H1 (cell line): ENCODE results near the gene AQP12A. TPM values are rescaled to one million over a fixed set of nuclear protein-coding genes. Genes with fewer than 3 reads are reported as not detected.

Experiments used
- CTCF ChIA-PET: fragments of 300-600 bp; sonication (Branson Sonifier 250); formaldehyde crosslinking; loops from one replicate; lab custom pipeline; 2021; ENCODE audit not compliant: partially characterized antibody; lab: Charles Lee
- POLR2A ChIA-PET: fragments of 300-600 bp; sonication (Branson Sonifier 250); formaldehyde crosslinking; loops from one replicate; lab custom pipeline; 2021; ENCODE audit warnings: inconsistent platforms; ENCODE audit not compliant: partially characterized antibody; lab: Charles Lee
- DNase-seq, 2 experiments: peaks; one replicate each; pipeline versions ENCODE4 v3.0.0 to v3.0.0-alpha.2; 2010 to 2022; ENCODE audit warnings: low spot score in 2 of 2, low read depth in 1 of 2, mixed read lengths in 1 of 2
- FAIRE-seq: peaks from 2 replicates; lab custom pipeline; 2011; peaks lifted over from hg19 to GRCh38; lab: Jason Lieb, UNC
- H2AFZ ChIP-seq: 2 replicates; pipeline ENCODE4 v1.8.1; 2012; ENCODE audit warnings: low read length, inconsistent platforms
- H2AK5ac ChIP-seq: 2 replicates; pipeline ENCODE4 v1.6.1; 2013; ENCODE audit warnings: low read depth, low read length
- H2BK120ac ChIP-seq: replicated peaks from 2 replicates; pipeline ENCODE3; 2013; ENCODE audit warnings: low read depth, low read length, inconsistent platforms
- H2BK12ac ChIP-seq: 2 replicates; pipeline ENCODE4 v1.6.1; 2013; ENCODE audit warnings: low read depth, low read length
- H2BK15ac ChIP-seq: 2 replicates; pipeline ENCODE4 v1.6.1; 2013; ENCODE audit warnings: low read length
- H2BK20ac ChIP-seq: 2 replicates; pipeline ENCODE4 v1.6.1; 2013; ENCODE audit warnings: low read length
- H2BK5ac ChIP-seq: 2 replicates; pipeline ENCODE4 v1.6.1; 2013; ENCODE audit warnings: low read depth, low read length
- H3K14ac ChIP-seq: 2 replicates; pipeline ENCODE4 v1.6.1; 2013; ENCODE audit warnings: inconsistent platforms; ENCODE audit not compliant: insufficient read length
- H3K18ac ChIP-seq: 2 replicates; pipeline ENCODE4 v1.6.1; 2013; ENCODE audit warnings: low read length; ENCODE audit errors: extremely low read depth
- H3K23ac ChIP-seq: 2 replicates; pipeline ENCODE4 v1.6.1; 2013; ENCODE audit warnings: inconsistent platforms; ENCODE audit not compliant: insufficient read length
- H3K23me2 ChIP-seq: 2 replicates; pipeline ENCODE4 v1.6.1; 2013; ENCODE audit warnings: low read depth, low read length
- H3K27ac ChIP-seq: 2 replicates; pipeline ENCODE4 v1.6.1; 2011; ENCODE audit warnings: low read depth, low read length, inconsistent platforms
- H3K27me3 ChIP-seq, 4 experiments: replicated peaks in 1 of 4; 1 replicate in 1 of 4; 2 replicates in 3 of 4; pipeline versions ENCODE4 v1.6.1 to v1.8.1; 2011 to 2013; ENCODE audit warnings: low read length in 3 of 4, mild to moderate bottlenecking in 3 of 4, inconsistent platforms in 2 of 4, mixed read lengths in 2 of 4, moderate library complexity in 1 of 4; ENCODE audit not compliant: control insufficient read depth in 3 of 4, insufficient read depth in 3 of 4; ENCODE audit errors: extremely low read depth in 1 of 4
- H3K36me3 ChIP-seq, 4 experiments: 2 replicates each; pipeline versions ENCODE4 v1.6.1 to v1.8.1; 2011 to 2013; ENCODE audit warnings: mild to moderate bottlenecking in 4 of 4, low read length in 3 of 4, moderate library complexity in 2 of 4, control low read depth in 1 of 4, inconsistent platforms in 1 of 4; ENCODE audit not compliant: insufficient read depth in 4 of 4, control insufficient read depth in 2 of 4
- H3K4ac ChIP-seq: replicated peaks from 2 replicates; pipeline ENCODE3; 2013; ENCODE audit warnings: low read length, low read depth, mixed read lengths, inconsistent platforms; ENCODE audit not compliant: insufficient read length
- H3K4me1 ChIP-seq, 4 experiments: replicated peaks in 1 of 4; 1 replicate in 1 of 4; 2 replicates in 3 of 4; pipeline versions ENCODE4 v1.6.1 to v1.8.1; 2011 to 2013; ENCODE audit warnings: low read length in 3 of 4, inconsistent platforms in 2 of 4, mixed read lengths in 1 of 4; ENCODE audit not compliant: insufficient read depth in 4 of 4, control insufficient read depth in 3 of 4
- H3K4me2 ChIP-seq, 2 experiments: 2 replicates each; pipeline versions ENCODE4 v1.6.1 to v1.8.1; 2011 to 2013; ENCODE audit warnings: low read depth in 2 of 2, low read length in 2 of 2, control low read depth in 1 of 2, inconsistent platforms in 1 of 2, mild to moderate bottlenecking in 1 of 2; ENCODE audit not compliant: insufficient read depth in 1 of 2
- H3K4me3 ChIP-seq, 4 experiments: fragments of 200-600, 300-600 bp in 1 of 4; sonication (generic), shearing (Covaris generic), sonication (Bioruptor Twin) in 1 of 4; 2 replicates each; pipeline versions ENCODE4 v1.5.1 to v1.8.1; 2011 to 2016; ENCODE audit warnings: low read length in 4 of 4, low read depth in 3 of 4, control low read depth in 2 of 4, inconsistent platforms in 2 of 4, mild to moderate bottlenecking in 2 of 4, mixed read lengths in 1 of 4, moderate library complexity in 1 of 4; ENCODE audit not compliant: insufficient read depth in 2 of 4; ENCODE audit errors: extremely low read depth in 1 of 4
- H3K56ac ChIP-seq: replicated peaks from 2 replicates; pipeline ENCODE3; 2013; ENCODE audit warnings: low read depth, mild to moderate bottlenecking, mixed read lengths, low read length, inconsistent platforms; ENCODE audit not compliant: insufficient read length
- H3K79me1 ChIP-seq: 2 replicates; pipeline ENCODE4 v1.6.1; 2013; ENCODE audit warnings: low read depth, low read length, control low read depth
- H3K79me2 ChIP-seq, 2 experiments: 2 replicates each; pipeline versions ENCODE4 v1.6.1 to v1.8.1; 2012 to 2013; ENCODE audit warnings: low read length in 2 of 2, mild to moderate bottlenecking in 2 of 2, inconsistent platforms in 1 of 2; ENCODE audit not compliant: insufficient read depth in 2 of 2, control insufficient read depth in 1 of 2
- H3K9ac ChIP-seq, 4 experiments: replicated peaks in 1 of 4; 1 replicate in 1 of 4; 2 replicates in 3 of 4; pipeline versions ENCODE4 v1.6.1 to v1.8.1; 2011 to 2013; ENCODE audit warnings: low read depth in 3 of 4, low read length in 3 of 4, control low read depth in 2 of 4, mild to moderate bottlenecking in 2 of 4, moderate library complexity in 2 of 4, inconsistent platforms in 1 of 4; ENCODE audit errors: extremely low read depth in 1 of 4
- H3K9me3 ChIP-seq, 2 experiments: 2 replicates each; pipeline versions ENCODE4 v1.6.1 to v1.8.1; 2012 to 2013; ENCODE audit warnings: mild to moderate bottlenecking in 2 of 2, moderate library complexity in 2 of 2, control low read depth in 1 of 2, inconsistent platforms in 1 of 2, low read depth in 1 of 2, low read length in 1 of 2, mixed read lengths in 1 of 2; ENCODE audit not compliant: insufficient read depth in 2 of 2
- H4K20me1 ChIP-seq, 2 experiments: replicated peaks in 1 of 2; 2 replicates each; pipeline versions ENCODE3 to v1.8.1; 2011 to 2013; ENCODE audit warnings: inconsistent platforms in 2 of 2, low read length in 2 of 2, mild to moderate bottlenecking in 1 of 2; ENCODE audit not compliant: insufficient read depth in 2 of 2, control insufficient read depth in 1 of 2
- H4K5ac ChIP-seq: 2 replicates; pipeline ENCODE4 v1.6.1; 2013; ENCODE audit warnings: low read length, low read depth, mixed read lengths, inconsistent platforms; ENCODE audit not compliant: insufficient read length
- H4K8ac ChIP-seq: 2 replicates; pipeline ENCODE4 v1.8.0; 2013; ENCODE audit warnings: mild to moderate bottlenecking, moderate library complexity, low read length, inconsistent platforms; ENCODE audit not compliant: insufficient read depth; ENCODE audit errors: extremely low read depth
- H4K91ac ChIP-seq: replicated peaks from 2 replicates; pipeline ENCODE3; 2013; ENCODE audit warnings: low read length, mixed read lengths, inconsistent platforms; ENCODE audit not compliant: insufficient read length
- BACH1 ChIP-seq: IDR thresholded peaks from 2 replicates; pipeline ENCODE4 v1.6.1; 2012; ENCODE audit warnings: low read length, improper control_type of control experiment
- CTBP2 ChIP-seq: IDR thresholded peaks from 2 replicates; pipeline ENCODE4 v1.7.0; 2011; ENCODE audit warnings: borderline replicate concordance, mild to moderate bottlenecking, moderate library complexity, mixed read lengths, low read length; ENCODE audit not compliant: insufficient read depth, insufficient read length
- EZH2 ChIP-seq: fragments of 200-600 bp; sonication (generic); IDR thresholded peaks from 2 replicates; pipeline ENCODE4 v1.7.1; 2012; ENCODE audit warnings: low read depth, mild to moderate bottlenecking, moderate library complexity, low read length, inconsistent platforms; ENCODE audit not compliant: severe bottlenecking
- FOSL1 ChIP-seq: IDR thresholded peaks from 2 replicates; pipeline ENCODE4 v1.6.1; 2011; ENCODE audit warnings: mild to moderate bottlenecking, low read depth, low read length, moderate library complexity; ENCODE audit not compliant: insufficient read depth
- KDM5A ChIP-seq: fragments of 200-600 bp; IDR thresholded peaks from 2 replicates; pipeline ENCODE4 v1.7.1; 2012; ENCODE audit warnings: mild to moderate bottlenecking, low read length, inconsistent platforms, mixed read lengths
- MAFK ChIP-seq: IDR thresholded peaks from 2 replicates; pipeline ENCODE4 v1.6.1; 2012; ENCODE audit warnings: low read depth, mild to moderate bottlenecking, improper control_type of control experiment, low read length
- SAP30 ChIP-seq: fragments of 300-600 bp; sonication (generic); IDR thresholded peaks from 2 replicates; pipeline ENCODE4 v1.7.1; 2012; ENCODE audit warnings: low read length, moderate library complexity, mild to moderate bottlenecking, inconsistent platforms; ENCODE audit not compliant: insufficient read depth, insufficient replicate concordance
- SIX5 ChIP-seq: IDR thresholded peaks from 2 replicates; pipeline ENCODE4 v1.6.1; 2011; ENCODE audit warnings: mild to moderate bottlenecking, low read depth, low read length
- TAF1 ChIP-seq: IDR thresholded peaks from 2 replicates; pipeline ENCODE4 v1.6.1; 2011; ENCODE audit warnings: mild to moderate bottlenecking, low read depth, low read length
- TAF7 ChIP-seq: optimal IDR thresholded peaks from 2 replicates; pipeline ENCODE3; 2011; ENCODE audit warnings: low read depth, mild to moderate bottlenecking, inconsistent platforms, low read length, moderate library complexity, borderline replicate concordance
- TBP ChIP-seq: IDR thresholded peaks from 2 replicates; pipeline ENCODE4 v1.6.1; 2011; ENCODE audit warnings: low read depth, low read length, improper control_type of control experiment
- TCF12 ChIP-seq: IDR thresholded peaks from 2 replicates; pipeline ENCODE4 v1.6.1; 2011; ENCODE audit warnings: low read depth, mild to moderate bottlenecking, low read length
- WGBS, 2 experiments: shearing (Covaris generic) in 1 of 2; methylation state at CpG; one replicate each; pipeline versions ENCODE4 v1.1.6 to v1.1.7; 2013 to 2015; ENCODE audit warnings: low lambda C conversion rate in 2 of 2, mixed read lengths in 2 of 2, inconsistent platforms in 1 of 2, low coverage in 1 of 2, missing lambda C conversion rate in 1 of 2; ENCODE audit not compliant: insufficient replicate concordance in 2 of 2, insufficient coverage in 1 of 2, insufficient read length in 1 of 2; ENCODE audit errors: extremely low coverage in 1 of 2, missing lambda C conversion rate in 1 of 2; 5-methylcytosine and 5-hydroxymethylcytosine counted together
- polyA plus RNA-seq, 7 experiments: library from polyadenylated mRNA; depleted of rRNA in 3 of 7; stranded (reverse) in 5 of 7; unstranded in 2 of 7; fragments of >200 nt in 5 of 7; fragments of 200-250 nt in 2 of 7; gene quantifications; 1 replicate in 5 of 7; 2 replicates in 1 of 7; 4 replicates in 1 of 7; pipeline versions ENCODE4 v1.2.1 to v1.2.3, GENCODE V29; 2011 to 2013; ENCODE audit warnings: missing spikeins in 2 of 7, mixed read lengths in 2 of 7
- total RNA-seq: library from RNA; stranded (reverse); fragmentation: NEBNext Ultra II Directional; extraction: Animal tissue kit (Norgen Biotek cat#: 25700); gene quantifications from 2 replicates; pipeline ENCODE4 v1.2.1, GENCODE V29; 2021

Gene AQP12A
- total and polyA plus RNA-seq, 2 of the 8 experiments (the other 6 are each of a cell fraction or from before 2014, with no cell fraction given): not detected

DNA sequence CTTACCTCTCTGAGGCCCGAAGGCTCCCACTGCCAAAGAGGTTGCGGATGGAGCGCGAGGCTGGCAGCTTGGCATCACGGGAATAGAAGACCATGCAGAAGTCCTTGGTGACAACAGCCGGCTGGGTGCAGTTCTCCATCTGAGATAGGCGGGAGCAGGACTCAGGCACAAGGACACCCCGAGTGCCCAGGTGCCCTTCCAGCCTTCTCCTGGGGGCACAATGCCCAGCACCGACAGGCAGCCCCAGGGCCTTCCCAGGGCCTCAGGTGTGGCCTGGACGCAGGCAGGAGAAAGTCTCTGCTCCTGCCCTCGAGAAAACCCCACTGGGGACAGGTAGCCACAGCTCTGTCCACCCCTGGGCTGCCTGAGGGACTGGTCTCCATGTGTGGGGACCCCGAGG lies 33.6 kb downstream of the AQP12A start:
- peaks cover 2% of the 10 kb centered on the region for H3K79me1 ChIP-seq
- H3K4ac ChIP-seq: no peak overlapping the region
- H3K4me1 ChIP-seq: no peaks in the 10 kb centered on the region
- FAIRE-seq (no peak), DNase-seq (no peak)
- H3K27me3 ChIP-seq: no peaks in the 10 kb centered on the region
- peaks cover 18 to 73% (median 53%) of the 10 kb centered on the region in 4 experiments for H3K36me3 ChIP-seq
- H3K23me2 ChIP-seq: no peaks in the 10 kb centered on the region
- no peak overlapping the region for H4K91ac ChIP-seq
- H3K79me2 ChIP-seq: no peaks in the 10 kb centered on the region
- no peak overlapping the region for H2AK5ac ChIP-seq
- no peak overlapping the region for H3K9ac ChIP-seq
- no peak overlapping the region for H3K4me2 ChIP-seq
- no peak overlapping the region for H2AFZ ChIP-seq
- peaks cover 4 to 15% of the 10 kb centered on the region in 2 experiments for H4K20me1 ChIP-seq
- no peak overlapping the region for H2BK120ac ChIP-seq
- CTCF ChIA-PET: no interaction called here
- no peak overlapping the region for H3K27ac ChIP-seq
- no peak overlapping the region for H2BK15ac ChIP-seq
- H4K8ac ChIP-seq: no peak overlapping the region
- WGBS, 2 experiments: 95% methylated on average over 12 of the region's 12 CpGs; no CpG with 5 or more reads in 1 of the 2 experiments
- H2BK20ac ChIP-seq: no peak overlapping the region
- H3K4me3 ChIP-seq: no peak overlapping the region
- no peak overlapping the region for H3K18ac ChIP-seq
- POLR2A ChIA-PET: interaction anchor here (1.1 to 1.4 kb wide), 7 partner anchors 8 to 172 kb away, joined by 3 to 7 read pairs (median 3); no protein-coding TSS in a partner anchor
- no peak overlapping the region for H2BK5ac ChIP-seq
- H2BK12ac ChIP-seq: no peak overlapping the region
- no peak overlapping the region for H4K5ac ChIP-seq
- no peak overlapping the region for H3K56ac ChIP-seq
- no peak overlapping the region for H3K23ac ChIP-seq
- no peak overlapping the region for H3K14ac ChIP-seq
- H3K9me3 ChIP-seq: no peaks in the 10 kb centered on the region
- TF ChIP-seq TAF1 (no peak), TBP (no peak), BACH1 (no peak), MAFK (no peak), TAF7 (no peak), EZH2 (no peak), FOSL1 (no peak), CTBP2 (no peak), SIX5 (no peak), SAP30 (no peak), KDM5A (no peak), TCF12 (no peak)
